ENCODE data around the gene UTRN.

DNA sequence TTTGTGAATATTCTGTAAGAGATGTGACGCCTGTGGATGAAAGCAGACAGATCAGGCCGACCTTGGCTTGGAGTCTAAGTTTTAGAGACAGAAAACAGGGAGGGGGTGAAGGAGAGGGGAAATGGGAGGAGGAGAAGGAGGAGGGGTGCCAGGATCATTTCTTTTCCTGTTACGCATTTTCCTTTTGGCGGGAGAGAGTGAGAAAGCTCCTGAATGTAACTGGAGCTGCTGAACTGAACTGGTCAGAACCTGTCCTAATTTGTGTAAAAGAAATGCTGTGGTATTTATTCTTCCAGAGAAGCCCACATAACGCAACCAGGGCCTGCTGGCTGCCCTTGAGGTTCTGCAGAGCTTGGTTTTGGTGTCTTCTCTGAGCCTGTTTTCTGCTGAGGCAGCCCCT lies 41.9 kb downstream of the UTRN start:
- TF ChIP-seq, protein P1, sequence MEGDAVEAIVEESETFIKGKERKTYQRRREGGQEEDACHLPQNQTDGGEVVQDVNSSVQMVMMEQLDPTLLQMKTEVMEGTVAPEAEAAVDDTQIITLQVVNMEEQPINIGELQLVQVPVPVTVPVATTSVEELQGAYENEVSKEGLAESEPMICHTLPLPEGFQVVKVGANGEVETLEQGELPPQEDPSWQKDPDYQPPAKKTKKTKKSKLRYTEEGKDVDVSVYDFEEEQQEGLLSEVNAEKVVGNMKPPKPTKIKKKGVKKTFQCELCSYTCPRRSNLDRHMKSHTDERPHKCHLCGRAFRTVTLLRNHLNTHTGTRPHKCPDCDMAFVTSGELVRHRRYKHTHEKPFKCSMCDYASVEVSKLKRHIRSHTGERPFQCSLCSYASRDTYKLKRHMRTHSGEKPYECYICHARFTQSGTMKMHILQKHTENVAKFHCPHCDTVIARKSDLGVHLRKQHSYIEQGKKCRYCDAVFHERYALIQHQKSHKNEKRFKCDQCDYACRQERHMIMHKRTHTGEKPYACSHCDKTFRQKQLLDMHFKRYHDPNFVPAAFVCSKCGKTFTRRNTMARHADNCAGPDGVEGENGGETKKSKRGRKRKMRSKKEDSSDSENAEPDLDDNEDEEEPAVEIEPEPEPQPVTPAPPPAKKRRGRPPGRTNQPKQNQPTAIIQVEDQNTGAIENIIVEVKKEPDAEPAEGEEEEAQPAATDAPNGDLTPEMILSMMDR (conservative IDR thresholded peaks at IDR 0.05; ENCODE audit: low read depth in 2 of 2) = no peak
- TF ChIP-seq JUNB (IDR thresholded peaks at IDR 0.05; ENCODE audit: unreplicated experiment) (no peak), POLR2AphosphoS5 (IDR thresholded peaks at IDR 0.05; ENCODE audit: low read depth) (no peak), EZH2 (IDR thresholded peaks at IDR 0.05; ENCODE audit: low read depth, unreplicated experiment) (no peak), CREB1 (CRISPR knock-in tag; IDR thresholded peaks at IDR 0.05; ENCODE audit: low read depth) (no peak), ZNF331 (CRISPR knock-in tag; IDR thresholded peaks at IDR 0.05; ENCODE audit: low read depth) (no peak), EZH2phosphoT487 (IDR thresholded peaks at IDR 0.05; ENCODE audit: unreplicated experiment) (no peak), STAT1 (IDR thresholded peaks at IDR 0.05; ENCODE audit: unreplicated experiment) (no peak), ZNF114 (CRISPR knock-in tag; IDR thresholded peaks at IDR 0.05) (no peak), NANOG (IDR thresholded peaks at IDR 0.05; ENCODE audit: borderline replicate concordance) (no peak)
- TF ChIP-seq, protein P2, sequence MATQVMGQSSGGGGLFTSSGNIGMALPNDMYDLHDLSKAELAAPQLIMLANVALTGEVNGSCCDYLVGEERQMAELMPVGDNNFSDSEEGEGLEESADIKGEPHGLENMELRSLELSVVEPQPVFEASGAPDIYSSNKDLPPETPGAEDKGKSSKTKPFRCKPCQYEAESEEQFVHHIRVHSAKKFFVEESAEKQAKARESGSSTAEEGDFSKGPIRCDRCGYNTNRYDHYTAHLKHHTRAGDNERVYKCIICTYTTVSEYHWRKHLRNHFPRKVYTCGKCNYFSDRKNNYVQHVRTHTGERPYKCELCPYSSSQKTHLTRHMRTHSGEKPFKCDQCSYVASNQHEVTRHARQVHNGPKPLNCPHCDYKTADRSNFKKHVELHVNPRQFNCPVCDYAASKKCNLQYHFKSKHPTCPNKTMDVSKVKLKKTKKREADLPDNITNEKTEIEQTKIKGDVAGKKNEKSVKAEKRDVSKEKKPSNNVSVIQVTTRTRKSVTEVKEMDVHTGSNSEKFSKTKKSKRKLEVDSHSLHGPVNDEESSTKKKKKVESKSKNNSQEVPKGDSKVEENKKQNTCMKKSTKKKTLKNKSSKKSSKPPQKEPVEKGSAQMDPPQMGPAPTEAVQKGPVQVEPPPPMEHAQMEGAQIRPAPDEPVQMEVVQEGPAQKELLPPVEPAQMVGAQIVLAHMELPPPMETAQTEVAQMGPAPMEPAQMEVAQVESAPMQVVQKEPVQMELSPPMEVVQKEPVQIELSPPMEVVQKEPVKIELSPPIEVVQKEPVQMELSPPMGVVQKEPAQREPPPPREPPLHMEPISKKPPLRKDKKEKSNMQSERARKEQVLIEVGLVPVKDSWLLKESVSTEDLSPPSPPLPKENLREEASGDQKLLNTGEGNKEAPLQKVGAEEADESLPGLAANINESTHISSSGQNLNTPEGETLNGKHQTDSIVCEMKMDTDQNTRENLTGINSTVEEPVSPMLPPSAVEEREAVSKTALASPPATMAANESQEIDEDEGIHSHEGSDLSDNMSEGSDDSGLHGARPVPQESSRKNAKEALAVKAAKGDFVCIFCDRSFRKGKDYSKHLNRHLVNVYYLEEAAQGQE (IDR thresholded peaks at IDR 0.05; ENCODE audit: unreplicated experiment) = no peak
- TF ChIP-seq, protein P3, sequence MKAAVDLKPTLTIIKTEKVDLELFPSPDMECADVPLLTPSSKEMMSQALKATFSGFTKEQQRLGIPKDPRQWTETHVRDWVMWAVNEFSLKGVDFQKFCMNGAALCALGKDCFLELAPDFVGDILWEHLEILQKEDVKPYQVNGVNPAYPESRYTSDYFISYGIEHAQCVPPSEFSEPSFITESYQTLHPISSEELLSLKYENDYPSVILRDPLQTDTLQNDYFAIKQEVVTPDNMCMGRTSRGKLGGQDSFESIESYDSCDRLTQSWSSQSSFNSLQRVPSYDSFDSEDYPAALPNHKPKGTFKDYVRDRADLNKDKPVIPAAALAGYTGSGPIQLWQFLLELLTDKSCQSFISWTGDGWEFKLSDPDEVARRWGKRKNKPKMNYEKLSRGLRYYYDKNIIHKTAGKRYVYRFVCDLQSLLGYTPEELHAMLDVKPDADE (IDR thresholded peaks at IDR 0.05) = no peak

Data from GM23338 (cell line).